Measurements from ENCODE around the gene TRIM17.

DNA sequence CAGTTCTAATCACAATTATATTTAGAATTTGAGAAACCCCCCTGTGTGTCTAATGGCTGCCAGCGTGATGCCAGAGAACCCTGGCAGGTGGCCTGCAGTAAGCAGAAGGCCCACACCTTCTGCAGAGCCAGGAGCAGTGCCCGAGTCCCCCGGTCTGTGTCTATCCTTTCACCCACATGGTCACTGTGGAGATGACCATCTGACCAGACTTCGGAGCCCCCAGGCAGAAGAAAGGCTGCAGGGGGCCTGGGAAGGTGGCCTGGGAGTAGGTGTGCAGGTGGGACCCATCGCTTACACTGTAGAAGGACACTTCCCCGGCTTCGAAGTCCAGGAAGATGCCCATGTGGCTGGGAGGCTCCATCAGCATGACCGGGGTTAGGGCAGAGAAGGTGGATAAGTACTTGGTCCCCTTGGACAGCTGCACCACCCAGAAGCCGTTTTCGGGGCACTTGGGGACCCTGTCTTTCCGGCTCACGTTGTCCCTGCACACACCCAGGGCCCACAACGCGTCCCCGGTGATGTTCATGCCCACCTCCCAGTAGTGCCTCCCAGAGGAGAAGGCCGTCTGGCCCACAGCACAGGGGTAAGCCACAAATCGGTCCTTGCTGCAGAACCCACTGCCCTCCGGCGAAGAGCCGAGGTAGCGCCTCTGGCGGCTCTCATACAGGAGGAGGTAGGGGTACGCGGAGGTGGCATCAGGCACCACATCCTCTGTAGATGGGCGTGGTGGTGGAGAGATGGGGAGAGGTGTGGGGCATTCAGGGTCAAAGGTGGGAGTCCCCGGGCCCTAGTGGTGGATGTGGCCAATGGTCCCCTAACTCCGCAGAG, 8.4 kb downstream of the TRIM17 start:
- TF ChIP-seq ZNF274 (IDR thresholded peaks at IDR 0.05; ENCODE audit: low read depth, low read length) (no peak), YY1 (IDR thresholded peaks at IDR 0.05; ENCODE audit: insufficient read depth, insufficient read length) (no peak)
